K562 (cell line): ENCODE data around the gene HTR2A.

Experiments
- ATF1 ChIP-seq, 2 experiments: fragments of 450-650 bp in 1 of 2; IDR thresholded peaks; 2 replicates each; pipeline ENCODE4 v1.6.1; 2016; ENCODE audit warnings: missing compliant biosample characterization in 1 of 2, missing genetic modification characterization in 1 of 2
- CXXC5 ChIP-seq: fragments of 250-450 bp; sonication (Bioruptor Pico); IDR thresholded peaks from 2 replicates; pipeline ENCODE4 v1.8.0; 2022; ENCODE audit warnings: inconsistent platforms, mild to moderate bottlenecking, moderate library complexity
- ERF ChIP-seq: fragments of 450-650 bp; formaldehyde crosslinking; IDR thresholded peaks from 2 replicates; pipeline ENCODE4 v1.4.0; 2020; ENCODE audit warnings: mild to moderate bottlenecking, mixed read lengths
- HNRNPUL1 ChIP-seq: fragments of 200-400 bp; formaldehyde crosslinking; IDR thresholded peaks from 2 replicates; pipeline ENCODE4 v1.6.1; 2017; ENCODE audit warnings: low read length
- MAZ ChIP-seq, 2 experiments: fragments of 450-650 bp in 1 of 2; sonication (generic) in 1 of 2; formaldehyde crosslinking; IDR thresholded peaks in 1 of 2; conservative IDR thresholded peaks in 1 of 2; 2 replicates each; pipeline versions ENCODE4 v1.4.0 to v1.5.0; 2020; ENCODE audit warnings: mild to moderate bottlenecking in 1 of 2, missing genetic modification reagents in 1 of 2
- NR2C1 ChIP-seq, 2 experiments: fragments of 450-650 bp; IDR thresholded peaks; 2 replicates each; pipeline ENCODE4 v1.6.1; 2017; ENCODE audit warnings: mild to moderate bottlenecking in 2 of 2, antibody characterized with exemption in 1 of 2, inconsistent platforms in 1 of 2, missing compliant biosample characterization in 1 of 2, missing genetic modification characterization in 1 of 2
- TEAD2 ChIP-seq: fragments of 450-650 bp; IDR thresholded peaks from 2 replicates; pipeline ENCODE4 v1.6.1; 2016; ENCODE audit warnings: missing genetic modification characterization, control low read depth, missing compliant biosample characterization

DNA sequence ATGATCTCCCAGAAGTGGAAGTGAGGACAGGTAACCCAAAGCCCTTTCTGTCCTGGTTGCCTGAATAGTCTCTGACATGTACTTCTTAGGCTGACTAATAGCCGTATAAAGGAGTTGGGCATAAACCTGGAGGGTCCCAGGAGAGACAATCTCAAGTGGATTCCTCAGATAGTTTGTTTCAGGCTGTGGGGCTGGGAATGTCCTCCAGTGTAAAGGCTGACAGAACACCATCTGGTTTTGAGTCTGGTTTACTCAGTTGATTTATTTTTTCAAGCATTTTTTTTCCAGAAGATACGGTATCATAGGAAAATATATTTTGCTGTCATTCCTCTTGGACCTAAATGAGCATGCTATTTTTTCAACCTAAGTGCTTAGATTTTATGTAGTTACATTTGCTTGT lies 15.2 kb downstream of the HTR2A start:
- TF ChIP-seq NR2C1 (IDR thresholded peaks at IDR 0.05) = no peak
- TF ChIP-seq NR2C1 (tag; IDR thresholded peaks at IDR 0.05) = no peak
- TF ChIP-seq ERF (CRISPR knock-in tag) = no peak
- no peak for TF ChIP-seq MAZ (CRISPR knock-in tag; conservative IDR thresholded peaks at IDR 0.05 in 1 of 2, IDR thresholded peaks at IDR 0.05 in 1 of 2)
- TF ChIP-seq ATF1 (CRISPR knock-in tag; IDR thresholded peaks at IDR 0.05) = no peak
- TF ChIP-seq ATF1 (tag; IDR thresholded peaks at IDR 0.05) = no peak
- no peak for TF ChIP-seq CXXC5
- no peak for TF ChIP-seq HNRNPUL1
- TF ChIP-seq TEAD2 (tag) = no peak
